ENCODE measurements around the gene TSPEAR.

GRCh38 chr21:44567481-44568171, 143.7 kb downstream of the TSPEAR start:
- TF ChIP-seq CTCF (IDR thresholded peaks at IDR 0.05): no peak
- no peak for TF ChIP-seq POLR2A (IDR thresholded peaks at IDR 0.05)
